ENCODE results near the gene NLRP5. TPM values are rescaled to one million over a fixed set of nuclear protein-coding genes. Genes with fewer than 3 reads are reported as not detected.
"Not testable (repeated sequence)": the region's sequence is repeated elsewhere in the genome, so short reads cannot be mapped to it uniquely, and the experiment has no call there.

The NLRP5 gene
- total RNA-seq, result not detected in 2 replicates

GRCh38 chr19:55986487-55986886 lies at the start of gene NLRP5:
Gene NLRP5, plus strand, starts transcription at chr19:55986775.
- DNase-seq (ENCODE audit: low read depth), result no peak

GRCh38 chr19:55939206-55939605 lies 47.4 kb upstream of the NLRP5 start:
- no peak for DNase-seq (ENCODE audit: low read depth)

- DNase-seq (ENCODE audit: low read depth), result no peak
Measured at GRCh38 chr19:55940306-55940705, 46.3 kb upstream of the NLRP5 start.

GRCh38 chr19:55947532-55947931 lies 39.0 kb upstream of the NLRP5 start, which contains the start of gene NLRP8:
Gene NLRP8, plus strand, starts transcription at chr19:55947832.
- DNase-seq (ENCODE audit: low read depth), result no peak

GRCh38 chr19:55950566-55950965 lies 36.0 kb upstream of the NLRP5 start:
- not testable (repeated sequence) for DNase-seq (ENCODE audit: low read depth)

- DNase-seq (ENCODE audit: low read depth), result no peak
Measured at GRCh38 chr19:55956431-55956830, 30.1 kb upstream of the NLRP5 start.

DNA sequence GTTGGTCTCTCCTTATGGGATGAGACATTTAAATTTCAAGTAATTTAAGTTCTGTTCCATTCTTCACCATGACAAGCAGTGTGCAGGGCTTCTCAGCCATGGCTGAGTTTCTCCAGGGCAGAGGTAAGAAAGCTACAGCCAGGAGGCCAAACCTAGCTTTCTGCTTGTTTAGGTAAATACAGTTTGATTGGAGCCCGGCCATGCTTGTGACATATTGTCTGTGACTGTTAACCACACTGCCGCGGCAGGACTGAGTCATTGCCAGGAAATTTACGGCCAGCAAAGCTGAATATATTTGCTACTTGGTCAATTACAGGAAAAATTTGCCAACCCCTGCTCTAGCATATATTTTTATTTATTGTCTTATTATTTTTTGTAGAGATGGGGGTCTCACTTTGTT lies 28.2 kb upstream of the NLRP5 start:
- DNase-seq (ENCODE audit: low read depth), result no peak

GRCh38 chr19:55959996-55960675 lies 26.4 kb upstream of the NLRP5 start:
- DNase-seq (ENCODE audit: low read depth), result no peak

DNA sequence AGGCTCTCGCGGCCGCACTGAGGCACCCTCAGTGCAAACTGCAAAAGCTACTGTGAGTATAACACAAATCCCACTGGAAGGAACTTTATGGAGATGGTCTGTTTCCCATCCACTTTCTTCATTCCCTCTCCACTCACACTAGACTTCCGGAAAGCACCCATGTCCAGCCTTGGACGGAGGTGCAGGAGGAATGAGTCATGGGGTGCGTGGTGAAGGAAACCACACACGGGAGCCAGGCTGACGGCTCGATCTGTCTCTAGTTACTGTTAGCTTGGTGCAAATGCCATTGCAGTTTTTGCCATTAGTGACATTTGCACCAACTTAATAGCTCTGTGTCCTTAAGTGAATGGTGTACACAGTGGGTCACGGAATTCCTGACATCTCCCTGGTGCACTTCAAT lies 24.4 kb upstream of the NLRP5 start:
- no peak for DNase-seq (ENCODE audit: low read depth)

- DNase-seq (ENCODE audit: low read depth), result no peak
Measured at GRCh38 chr19:55973982-55974381, 12.6 kb upstream of the NLRP5 start.

GRCh38 chr19:55980415-55980814 lies 6.2 kb upstream of the NLRP5 start:
- no peak for DNase-seq (ENCODE audit: low read depth)

GRCh38 chr19:55985254-55985653 lies 1.3 kb upstream of the NLRP5 start:
- no peak for DNase-seq (ENCODE audit: low read depth)

GRCh38 chr19:55990831-55991230 lies 4.3 kb downstream of the NLRP5 start:
- DNase-seq (ENCODE audit: low read depth), result no peak

DNA sequence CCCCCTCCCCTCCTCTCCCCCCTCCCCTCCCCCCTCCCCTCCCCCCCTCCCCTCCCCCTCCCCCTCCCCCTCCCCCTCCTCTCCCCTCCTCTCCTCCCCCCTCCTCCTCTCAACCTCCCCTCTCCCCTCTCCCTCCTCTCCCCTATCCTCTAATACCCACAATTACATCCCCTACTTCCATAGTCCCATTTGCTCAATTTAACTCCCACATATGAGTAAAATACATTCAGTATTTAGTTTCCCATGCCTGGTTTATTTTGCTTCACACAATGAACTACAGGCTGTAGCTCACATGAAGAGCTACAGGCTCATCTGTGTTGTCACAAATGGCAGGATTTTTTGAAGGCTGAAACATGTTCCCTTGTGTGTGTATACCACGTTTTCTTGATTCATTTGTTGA lies 6.9 kb downstream of the NLRP5 start:
- no peak for DNase-seq (ENCODE audit: low read depth)

GRCh38 chr19:56014765-56015164 lies 28.2 kb downstream of the NLRP5 start:
- no peak for DNase-seq (ENCODE audit: low read depth)

GRCh38 chr19:56015756-56016155 lies 29.2 kb downstream of the NLRP5 start:
- no peak for DNase-seq (ENCODE audit: low read depth)

- not testable (repeated sequence) for DNase-seq (ENCODE audit: low read depth)
Measured at GRCh38 chr19:56019325-56019724, 32.8 kb downstream of the NLRP5 start.

GRCh38 chr19:56020355-56020975 lies 33.9 kb downstream of the NLRP5 start:
- not testable (repeated sequence) for DNase-seq (ENCODE audit: low read depth)

GRCh38 chr19:56026769-56027168 lies 40.2 kb downstream of the NLRP5 start:
- no peak for DNase-seq (ENCODE audit: low read depth)

DNA sequence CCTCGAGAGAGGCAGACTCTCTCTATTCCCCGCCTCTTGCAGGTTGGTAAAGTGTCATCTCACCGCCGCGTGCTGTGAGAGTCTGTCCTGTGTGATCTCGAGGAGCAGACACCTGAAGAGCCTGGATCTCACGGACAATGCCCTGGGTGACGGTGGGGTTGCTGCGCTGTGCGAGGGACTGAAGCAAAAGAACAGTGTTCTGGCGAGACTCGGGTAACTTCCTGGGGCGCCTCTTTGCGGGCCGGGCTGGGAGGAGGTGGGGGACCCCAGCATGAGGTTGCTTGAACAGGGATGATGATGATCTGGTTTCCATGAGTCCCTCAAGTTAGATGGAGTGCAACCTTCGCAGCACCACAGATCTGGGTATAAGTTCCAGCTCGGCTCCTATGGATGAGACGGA lies 67.0 kb downstream of the NLRP5 start:
- DNase-seq (ENCODE audit: low read depth), result no peak

DNA sequence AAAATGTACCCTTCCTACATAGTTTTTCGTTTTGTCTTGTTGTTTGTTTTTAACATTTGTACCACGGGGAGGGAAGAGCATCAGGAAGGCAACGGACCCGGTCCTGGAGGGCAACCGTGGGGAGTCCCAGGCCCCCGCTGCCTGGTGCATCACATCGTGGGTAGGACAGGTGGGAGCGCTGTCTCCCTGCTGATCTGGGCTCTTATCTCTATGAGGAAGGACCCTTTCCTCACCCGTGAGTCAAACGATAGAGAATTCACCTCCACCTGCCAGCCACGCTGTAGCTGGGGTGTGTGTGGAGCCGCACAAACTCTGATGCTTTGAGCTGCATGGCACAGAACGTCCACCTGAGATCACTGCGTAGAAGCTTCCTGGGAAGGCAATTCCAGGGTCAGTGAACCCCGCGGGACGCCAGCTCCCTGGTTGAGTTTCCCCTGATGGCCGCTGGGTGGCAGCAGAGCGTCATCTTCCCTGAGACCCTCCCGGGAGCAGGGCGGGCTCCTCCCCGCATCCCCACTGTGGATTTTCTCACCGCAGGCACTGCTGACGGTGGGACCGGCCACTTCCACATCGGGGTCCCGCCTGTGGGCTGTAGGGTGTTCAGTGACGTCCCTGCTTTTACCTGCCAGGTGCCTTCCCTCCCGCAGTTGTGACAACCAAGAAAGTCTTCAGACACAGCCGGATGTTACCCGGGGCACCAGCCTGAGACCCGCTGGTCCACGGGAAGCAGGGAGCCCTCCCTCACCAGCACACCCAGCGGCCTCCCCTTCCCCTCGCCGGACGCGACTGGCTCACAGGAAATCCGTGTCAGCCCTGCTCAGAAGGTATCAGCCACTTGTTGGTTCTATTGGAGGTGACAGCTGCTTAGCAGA lies 79.8 kb downstream of the NLRP5 start:
- DNase-seq (ENCODE audit: low read depth), result peak; percentile 15

DNA sequence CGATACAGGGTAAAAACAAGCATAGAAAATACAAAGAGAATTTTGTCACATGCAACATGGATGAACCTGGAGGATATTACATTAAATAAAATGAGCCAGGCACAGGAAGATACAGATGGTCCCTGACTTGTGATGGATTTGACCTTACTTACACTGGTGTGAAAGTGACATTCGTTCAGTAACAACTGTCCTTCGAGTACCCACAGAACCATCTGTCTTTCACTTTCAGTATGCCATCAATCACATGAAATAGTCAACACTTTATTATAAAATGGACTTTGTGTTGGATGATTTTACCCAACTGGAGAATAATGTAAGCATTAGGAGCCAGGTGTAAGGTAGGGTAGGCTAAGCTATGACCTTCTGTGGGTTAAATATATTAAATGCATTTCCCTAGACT lies 83.1 kb downstream of the NLRP5 start:
- no peak for DNase-seq (ENCODE audit: low read depth)

GRCh38 chr19:56071151-56071550 lies 84.6 kb downstream of the NLRP5 start:
- DNase-seq (ENCODE audit: low read depth), result no peak

Measured in renal cortical epithelial cell (primary cell).